Measurements from ENCODE around the gene UQCC2. TPM values are rescaled to one million over a fixed set of nuclear protein-coding genes. Genes with fewer than 3 reads are reported as not detected.

Gene UQCC2
- total and polyA plus RNA-seq, 2 of the 8 experiments (the other 6 are each of a cell fraction or from before 2014, with no cell fraction given): 52.1 to 104 TPM

GRCh38 chr6:33682341-33682740 lies 29.2 kb downstream of the UQCC2 start:
- Histone ChIP-seq H3K9me3 (ENCODE audit: insufficient read depth in 2 of 2, low read depth in 1 of 2, low read length in 1 of 2) (no peaks in the 10 kb centered on the region), H3K23ac (ENCODE audit: insufficient read length) (no peak overlapping the region), H3K4me1 (replicated peaks in 1 of 4; ENCODE audit: control insufficient read depth in 3 of 4, insufficient read depth in 4 of 4, low read length in 3 of 4) (no peaks in the 10 kb centered on the region), H4K8ac (ENCODE audit: extremely low read depth, insufficient read depth, low read length) (no peak overlapping the region), H3K79me2 (ENCODE audit: control insufficient read depth in 1 of 2, insufficient read depth in 2 of 2, low read length in 2 of 2) (no peaks in the 10 kb centered on the region), H3K56ac (replicated peaks; ENCODE audit: insufficient read length, low read depth, low read length) (no peak overlapping the region), H2BK20ac (ENCODE audit: low read length) (no peak overlapping the region), H3K23me2 (ENCODE audit: low read depth, low read length) (no peaks in the 10 kb centered on the region), H4K91ac (replicated peaks; ENCODE audit: insufficient read length, low read length) (no peak overlapping the region), H2BK15ac (ENCODE audit: low read length) (no peak overlapping the region), H3K36me3 (ENCODE audit: control insufficient read depth in 2 of 4, insufficient read depth in 4 of 4, low read length in 3 of 4) (peaks cover 10 to 55% (median 45%) of the 10 kb centered on the region in 4 experiments; a peak in 6 of 8 replicates), H4K20me1 (replicated peaks in 1 of 2; ENCODE audit: control insufficient read depth in 1 of 2, insufficient read depth in 2 of 2, low read length in 2 of 2) (peaks cover 0 to 18% of the 10 kb centered on the region in 2 experiments), H3K27ac (ENCODE audit: low read depth, low read length) (no peak overlapping the region), H3K4ac (replicated peaks; ENCODE audit: insufficient read length, low read depth, low read length) (no peak overlapping the region), H2BK12ac (ENCODE audit: low read depth, low read length) (no peak overlapping the region), H2AK5ac (ENCODE audit: low read depth, low read length) (no peak overlapping the region), H3K18ac (ENCODE audit: extremely low read depth, low read length) (no peak overlapping the region), H3K79me1 (ENCODE audit: low read depth, low read length) (no peaks in the 10 kb centered on the region), H3K27me3 (replicated peaks in 1 of 4; ENCODE audit: control insufficient read depth in 3 of 4, extremely low read depth in 1 of 4, insufficient read depth in 3 of 4, low read length in 3 of 4) (no peaks in the 10 kb centered on the region), H2BK120ac (replicated peaks; ENCODE audit: low read depth, low read length) (no peak overlapping the region), H3K4me2 (ENCODE audit: insufficient read depth in 1 of 2, low read depth in 2 of 2, low read length in 2 of 2) (no peak overlapping the region), H3K4me3 (ENCODE audit: extremely low read depth in 1 of 4, insufficient read depth in 2 of 4, low read depth in 3 of 4, low read length in 4 of 4) (no peak overlapping the region), H3K9ac (replicated peaks in 1 of 4; ENCODE audit: extremely low read depth in 1 of 4, low read depth in 3 of 4, low read length in 3 of 4) (no peak overlapping the region), H2BK5ac (ENCODE audit: low read depth, low read length) (no peak overlapping the region), H4K5ac (ENCODE audit: insufficient read length, low read depth, low read length) (no peak overlapping the region), H3K14ac (ENCODE audit: insufficient read length) (no peak overlapping the region), H2AFZ (ENCODE audit: low read length) (no peak overlapping the region)
- DNase-seq (ENCODE audit: low read depth in 1 of 2, low spot score in 2 of 2) (no peak), FAIRE-seq (no peak)
- 92% methylated on average over 13 of the region's 13 CpGs; no CpG with 5 or more reads in 1 of the 2 experiments for WGBS, 2 experiments (ENCODE audit: extremely low coverage in 1 of 2, insufficient coverage in 1 of 2, insufficient read length in 1 of 2, insufficient replicate concordance in 2 of 2, low coverage in 1 of 2, low lambda C conversion rate in 2 of 2, missing lambda C conversion rate in 1 of 2)
- TF ChIP-seq NANOG (IDR thresholded peaks at IDR 0.05; ENCODE audit: insufficient read depth, low read depth, low read length, poor library complexity, severe bottlenecking) (no peak), GABPA (IDR thresholded peaks at IDR 0.05; ENCODE audit: borderline replicate concordance, insufficient read depth, low read length) (no peak), CHD1 (IDR thresholded peaks at IDR 0.05; ENCODE audit: low read depth, low read length) (no peak), USF2 (IDR thresholded peaks at IDR 0.05; ENCODE audit: low read length) (no peak)
- CTCF ChIA-PET (ENCODE audit: partially characterized antibody): interaction anchor here (1.0 to 2.6 kb wide), 7 partner anchors 10 to 99 kb away, joined by 3 to 16 read pairs (median 4); no protein-coding TSS in a partner anchor
- POLR2A ChIA-PET (ENCODE audit: partially characterized antibody): interaction anchor here (1.2 to 1.5 kb wide), 3 partner anchors 11 to 28 kb away, joined by 3 to 4 read pairs (median 3); no protein-coding TSS in a partner anchor
